HG03520 (cell line): Measurements from ENCODE around the gene FYN.

ENCODE experiments used
- ATAC-seq: cut with Tn5 transposase; IDR thresholded peaks from one replicate; pipeline ENCODE4 v1.9.1; 2021; ENCODE audit warnings: mild to moderate bottlenecking, moderate library complexity; ENCODE audit not compliant: unreplicated experiment

FYN gene

GRCh38 chr6:111612379-111612778 is 260.9 kb downstream of the FYN start:
- ATAC-seq: no peak

DNA sequence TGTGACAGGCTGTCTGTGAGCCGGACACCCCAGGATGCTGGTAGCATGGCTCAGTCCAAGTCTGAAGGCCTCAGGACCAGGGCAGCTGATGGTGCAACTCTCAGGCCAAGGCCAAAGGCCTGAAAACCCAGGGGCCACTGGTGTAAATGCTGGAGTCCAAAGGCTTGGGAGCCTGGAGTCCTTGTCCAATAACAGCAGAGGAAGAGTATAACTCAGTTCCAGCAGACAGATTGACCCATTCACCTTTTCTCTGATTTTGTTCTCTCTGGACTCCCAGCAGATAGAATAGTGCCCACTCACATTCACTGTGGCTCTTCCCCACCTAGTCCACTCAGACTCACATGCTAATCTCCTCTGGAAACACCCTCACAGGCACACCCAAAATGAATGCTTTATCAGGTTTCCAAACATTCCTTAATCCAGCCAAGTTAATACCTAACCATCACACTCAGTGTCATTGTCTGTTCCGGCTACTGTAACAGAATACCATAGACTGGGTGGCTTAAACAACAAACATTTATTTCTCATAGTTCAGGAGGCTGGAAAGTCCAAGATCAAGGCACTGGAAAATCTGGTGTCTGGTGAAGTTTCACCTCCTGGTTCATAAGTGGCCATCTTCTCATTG is 262.6 kb downstream of the FYN start:
- ATAC-seq: no peak
